ENCODE results near the gene DPY19L1.

Gene DPY19L1

DNA sequence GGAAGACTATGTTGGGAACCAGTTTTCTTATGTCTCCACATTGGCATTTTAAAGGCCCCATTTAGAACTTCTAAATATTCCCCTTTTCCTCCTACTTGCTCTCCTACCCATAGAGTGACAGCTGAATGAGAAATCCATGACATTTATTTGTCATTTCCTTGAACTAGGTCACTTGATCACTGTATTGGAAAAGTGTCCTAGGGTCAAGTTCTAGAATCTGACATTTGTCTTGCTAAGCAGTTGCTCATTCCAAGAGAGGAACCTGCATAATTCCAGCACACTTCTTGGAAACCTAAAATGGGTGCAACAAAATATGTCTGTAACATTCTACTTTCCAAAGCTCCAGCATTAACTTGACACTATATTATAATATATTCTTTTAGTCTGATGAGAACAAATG lies 3.6 kb upstream of the DPY19L1 start:
- DNase-seq (ENCODE audit: insufficient read length, low spot score) (no peak), FAIRE-seq (no peak)
- TF ChIP-seq TAF1 (IDR thresholded peaks at IDR 0.05; ENCODE audit: low read depth, low read length) (no peak), PAX5 (IDR thresholded peaks at IDR 0.05; ENCODE audit: insufficient read depth, low read length, severe bottlenecking) (no peak), POLR2A (IDR thresholded peaks at IDR 0.05; ENCODE audit: low read depth, low read length) (no peak), POU2F2 (IDR thresholded peaks at IDR 0.05; ENCODE audit: low read depth, low read length) (no peak), SPI1 (IDR thresholded peaks at IDR 0.05; ENCODE audit: low read depth, low read length) (no peak), POLR2AphosphoS5 (IDR thresholded peaks at IDR 0.05; ENCODE audit: low read depth, low read length) (no peak)

GRCh38 chr7:35039343-35039742 lies 2.1 kb upstream of the DPY19L1 start:
- no peak for DNase-seq (ENCODE audit: insufficient read length, low spot score)
- no peak for TF ChIP-seq PAX5 (IDR thresholded peaks at IDR 0.05; ENCODE audit: insufficient read depth, low read length, severe bottlenecking)
- TF ChIP-seq TAF1 (IDR thresholded peaks at IDR 0.05; ENCODE audit: low read depth, low read length): no peak
- TF ChIP-seq POU2F2 (IDR thresholded peaks at IDR 0.05; ENCODE audit: low read depth, low read length): no peak
- no peak for TF ChIP-seq SPI1 (IDR thresholded peaks at IDR 0.05; ENCODE audit: low read depth, low read length)
- TF ChIP-seq POLR2AphosphoS5 (IDR thresholded peaks at IDR 0.05; ENCODE audit: low read depth, low read length): no peak
- no peak for TF ChIP-seq POLR2A (IDR thresholded peaks at IDR 0.05; ENCODE audit: low read depth, low read length)
- FAIRE-seq: no peak

GRCh38 chr7:35038354-35038753 lies 1.1 kb upstream of the DPY19L1 start:
- TF ChIP-seq TAF1 (IDR thresholded peaks at IDR 0.05; ENCODE audit: low read depth, low read length) (no peak), POU2F2 (IDR thresholded peaks at IDR 0.05; ENCODE audit: low read depth, low read length) (no peak)
- peak; percentile 35 for FAIRE-seq
- DNase-seq (ENCODE audit: insufficient read length, low spot score): no peak

DNA sequence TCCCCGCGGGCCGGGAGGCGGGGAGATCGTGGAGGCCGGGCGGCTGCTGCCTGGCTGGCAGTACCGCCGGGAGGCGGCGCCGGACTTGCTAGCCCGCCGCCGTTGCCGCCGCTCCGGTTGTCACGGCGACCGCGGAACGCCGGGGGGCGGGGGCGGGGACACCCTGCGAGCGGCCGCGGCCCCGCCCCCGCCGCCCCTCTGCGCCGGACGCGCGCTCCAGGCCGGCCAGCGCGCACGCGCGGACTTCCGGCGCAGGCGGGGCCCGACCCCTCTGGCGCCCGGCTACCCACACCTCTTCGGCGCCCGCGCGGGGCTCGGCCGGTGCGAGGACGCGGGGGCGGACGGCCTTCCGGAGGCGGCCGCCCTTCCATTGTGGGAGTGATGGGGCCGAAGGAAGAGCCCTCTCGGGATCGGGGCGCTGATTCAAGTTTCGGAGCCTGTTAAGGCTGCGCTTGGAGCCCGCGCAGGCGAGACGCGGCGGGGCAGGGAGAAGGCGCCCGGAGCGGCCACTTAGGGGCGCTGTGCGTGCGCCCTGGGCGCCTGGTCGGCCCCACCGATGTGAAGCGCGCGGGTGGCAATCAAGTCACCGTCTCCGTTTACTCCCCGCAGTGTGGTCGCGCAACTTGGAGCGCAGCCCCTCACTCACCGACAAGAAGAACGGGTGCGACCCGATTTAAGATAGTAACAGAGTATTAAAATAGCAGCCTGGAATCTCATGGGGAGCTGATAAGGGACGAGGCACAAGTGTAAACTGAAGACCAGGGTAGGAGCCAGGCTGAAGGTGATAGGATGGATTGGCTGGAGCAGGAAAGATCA lies 449 bp upstream of the DPY19L1 start:
- peak; percentile 83 for DNase-seq (ENCODE audit: insufficient read length, low spot score)
- TF ChIP-seq POU2F2 (IDR thresholded peaks at IDR 0.05; ENCODE audit: low read depth, low read length) (0 out of 2 replicates have a peak, but pooled peaks have one; percentile 27), POLR2A (IDR thresholded peaks at IDR 0.05; ENCODE audit: low read depth, low read length) (no peak), SPI1 (IDR thresholded peaks at IDR 0.05; ENCODE audit: low read depth, low read length) (no peak)
- peak; percentile 93 for FAIRE-seq

DNA sequence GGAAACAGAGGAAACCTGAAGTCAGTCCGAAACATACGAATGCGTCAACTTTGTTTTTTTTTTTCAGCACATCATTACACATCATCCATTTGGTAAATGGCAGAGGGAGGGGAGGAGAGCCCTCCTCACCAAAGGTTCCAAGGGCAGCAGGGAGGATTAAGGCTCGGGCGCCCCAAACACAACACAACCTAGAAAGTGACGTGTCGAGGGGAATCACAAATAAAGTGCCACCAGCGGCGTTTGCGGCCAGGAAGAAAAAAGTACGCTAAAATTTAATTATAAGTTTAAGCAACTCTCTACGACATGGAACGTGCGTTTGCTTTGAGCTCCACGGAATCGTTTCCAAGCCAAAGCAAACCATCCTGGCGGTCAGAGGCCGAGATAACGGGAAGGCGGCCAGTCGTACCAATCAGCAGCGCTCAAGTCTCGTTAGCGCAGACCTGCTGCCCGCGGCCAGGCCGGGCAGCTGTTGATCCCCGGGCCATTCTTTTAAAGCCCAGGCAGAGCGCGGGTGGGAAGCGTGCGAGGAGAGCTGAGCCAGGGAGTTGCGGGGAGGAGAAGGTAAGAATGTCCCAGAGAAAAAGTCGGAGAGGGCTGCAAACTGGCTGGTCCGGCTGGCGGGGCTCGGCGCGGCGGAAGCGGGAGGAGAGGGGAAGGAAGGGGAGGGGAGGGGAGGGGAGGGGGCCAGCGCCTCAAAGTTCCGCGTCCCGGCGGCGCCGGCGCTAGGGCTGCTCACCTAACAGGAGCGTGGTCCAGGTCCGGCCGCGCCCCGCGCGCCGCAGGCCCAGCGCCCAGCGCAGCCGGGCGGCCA lies 719 bp downstream of the DPY19L1 start:
- DNase-seq (ENCODE audit: insufficient read length, low spot score) (peak; percentile 14), FAIRE-seq (no peak)
- TF ChIP-seq POLR2AphosphoS5 (IDR thresholded peaks at IDR 0.05; ENCODE audit: low read depth, low read length) (no peak), PAX5 (IDR thresholded peaks at IDR 0.05; ENCODE audit: insufficient read depth, low read length, severe bottlenecking) (no peak), TAF1 (IDR thresholded peaks at IDR 0.05; ENCODE audit: low read depth, low read length) (no peak), POU2F2 (IDR thresholded peaks at IDR 0.05; ENCODE audit: low read depth, low read length) (no peak), POLR2A (IDR thresholded peaks at IDR 0.05; ENCODE audit: low read depth, low read length) (no peak), SPI1 (IDR thresholded peaks at IDR 0.05; ENCODE audit: low read depth, low read length) (no peak)

GRCh38 chr7:35035511-35035961 lies 1.7 kb downstream of the DPY19L1 start:
- DNase-seq (ENCODE audit: insufficient read length, low spot score) (no peak), FAIRE-seq (peak; percentile 52)
- TF ChIP-seq PAX5 (IDR thresholded peaks at IDR 0.05; ENCODE audit: insufficient read depth, low read length, severe bottlenecking) (no peak), POU2F2 (IDR thresholded peaks at IDR 0.05; ENCODE audit: low read depth, low read length) (no peak), SPI1 (IDR thresholded peaks at IDR 0.05; ENCODE audit: low read depth, low read length) (no peak)

DNA sequence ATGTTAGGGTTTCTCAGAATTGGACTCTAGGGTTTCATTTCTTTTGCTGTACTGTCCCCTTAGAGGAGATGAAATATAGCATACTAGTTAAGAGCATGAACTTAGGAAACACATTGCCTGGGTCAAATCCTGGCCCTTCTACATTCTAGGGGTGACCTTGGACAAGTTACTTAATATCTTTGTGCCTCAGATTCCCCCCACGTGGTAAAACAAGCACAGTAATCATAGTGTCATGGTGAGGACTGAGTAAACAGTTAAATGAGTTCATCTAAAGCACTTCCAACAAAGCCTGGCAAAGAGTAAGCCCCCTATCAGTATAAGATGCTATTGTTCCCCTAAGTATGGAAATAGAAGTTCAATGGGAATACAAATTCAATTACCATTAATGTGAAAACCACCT lies 5.1 kb downstream of the DPY19L1 start:
- TF ChIP-seq POU2F2 (IDR thresholded peaks at IDR 0.05; ENCODE audit: low read depth, low read length): no peak
- TF ChIP-seq POLR2AphosphoS5 (IDR thresholded peaks at IDR 0.05; ENCODE audit: low read depth, low read length): no peak
- no peak for TF ChIP-seq PAX5 (IDR thresholded peaks at IDR 0.05; ENCODE audit: insufficient read depth, low read length, severe bottlenecking)
- TF ChIP-seq TAF1 (IDR thresholded peaks at IDR 0.05; ENCODE audit: low read depth, low read length): no peak
- no peak for TF ChIP-seq POLR2A (IDR thresholded peaks at IDR 0.05; ENCODE audit: low read depth, low read length)
- no peak for TF ChIP-seq SPI1 (IDR thresholded peaks at IDR 0.05; ENCODE audit: low read depth, low read length)
- FAIRE-seq (no peak), DNase-seq (ENCODE audit: insufficient read length, low spot score) (no peak)

- no peak for FAIRE-seq
- TF ChIP-seq POU2F2 (IDR thresholded peaks at IDR 0.05; ENCODE audit: low read depth, low read length) (no peak), POLR2A (IDR thresholded peaks at IDR 0.05; ENCODE audit: low read depth, low read length) (no peak), POLR2AphosphoS5 (IDR thresholded peaks at IDR 0.05; ENCODE audit: low read depth, low read length) (no peak), PAX5 (IDR thresholded peaks at IDR 0.05; ENCODE audit: insufficient read depth, low read length, severe bottlenecking) (no peak), SPI1 (IDR thresholded peaks at IDR 0.05; ENCODE audit: low read depth, low read length) (no peak), TAF1 (IDR thresholded peaks at IDR 0.05; ENCODE audit: low read depth, low read length) (no peak)
Observed at GRCh38 chr7:35030848-35031247, 6.4 kb downstream of the DPY19L1 start.

GRCh38 chr7:35029311-35029710 lies 8.0 kb downstream of the DPY19L1 start:
- FAIRE-seq (no peak), DNase-seq (ENCODE audit: insufficient read length, low spot score) (no peak)
- TF ChIP-seq SPI1 (IDR thresholded peaks at IDR 0.05; ENCODE audit: low read depth, low read length) (no peak), POU2F2 (IDR thresholded peaks at IDR 0.05; ENCODE audit: low read depth, low read length) (no peak), TAF1 (IDR thresholded peaks at IDR 0.05; ENCODE audit: low read depth, low read length) (no peak), POLR2AphosphoS5 (IDR thresholded peaks at IDR 0.05; ENCODE audit: low read depth, low read length) (no peak), PAX5 (IDR thresholded peaks at IDR 0.05; ENCODE audit: insufficient read depth, low read length, severe bottlenecking) (no peak), POLR2A (IDR thresholded peaks at IDR 0.05; ENCODE audit: low read depth, low read length) (no peak)

More at GRCh38 chr7:35030848-35031247, 6.4 kb downstream of the DPY19L1 start:
- no peak for DNase-seq (ENCODE audit: insufficient read length, low spot score)

Measured in GM12891 (cell line).